GM21825 (cell line): ENCODE results near the gene IL36G.
"Not testable (repeated sequence)": the region's sequence is repeated elsewhere in the genome, so short reads cannot be mapped to it uniquely, and the experiment has no call there.

ENCODE experiments used
- ATAC-seq: cut with Tn5 transposase; IDR thresholded peaks from one replicate; pipeline ENCODE4 v1.9.1; 2021; ENCODE audit warnings: mild to moderate bottlenecking, moderate library complexity; ENCODE audit not compliant: unreplicated experiment

The IL36G gene

DNA sequence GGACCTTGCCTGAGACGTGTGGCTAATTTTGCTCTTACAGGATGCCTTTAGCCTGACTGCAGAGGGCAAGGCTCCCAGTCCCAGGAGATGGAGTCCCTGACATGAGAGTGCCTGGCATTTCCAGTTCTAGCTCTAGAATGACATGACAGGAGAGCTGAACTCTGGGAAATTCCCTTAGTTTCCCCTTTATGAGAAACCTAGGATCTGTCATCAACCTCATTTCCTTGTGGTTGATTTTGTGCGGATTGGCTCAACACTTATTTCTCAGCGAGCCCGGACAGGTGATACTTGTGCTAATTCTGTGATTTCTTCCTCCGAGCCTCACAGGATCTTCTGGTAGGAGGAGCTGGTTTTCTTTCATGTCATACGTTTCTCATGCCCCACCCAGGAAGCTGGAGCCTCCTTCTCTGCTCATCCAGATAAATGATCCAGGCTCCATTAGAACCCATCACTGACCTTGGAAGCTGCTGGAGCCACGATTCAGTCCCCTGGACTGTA, at the start of gene IL36G:
IL36G (plus strand) TSS at position 448 of the 498 bp plus-strand sequence. CDS start 633 bp downstream, outside the sequence.
- ATAC-seq = no peak

- ATAC-seq = no peak
Observed at GRCh38 chr2:112933261-112933660, 44.5 kb upstream of the IL36G start.

DNA sequence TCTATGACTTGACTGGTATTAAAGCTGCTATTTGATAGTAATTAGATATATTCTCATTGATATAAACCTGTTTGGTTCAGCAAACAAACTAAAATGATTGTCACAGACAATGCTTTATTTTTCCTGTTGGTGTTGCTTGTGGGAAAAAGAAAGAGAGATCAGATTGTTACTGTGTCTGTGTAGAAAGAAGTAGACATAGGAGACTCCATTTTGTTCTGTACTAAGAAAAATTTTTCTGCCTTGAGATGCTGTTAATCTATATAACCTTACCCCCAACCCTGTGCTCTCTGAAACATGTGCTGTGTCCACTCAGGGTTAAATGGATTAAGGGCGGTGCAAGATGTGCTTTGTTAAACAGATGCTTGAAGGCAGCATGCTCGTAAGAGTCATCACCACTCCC, 43.7 kb upstream of the IL36G start:
- ATAC-seq = not testable (repeated sequence)

GRCh38 chr2:112936927-112937232, 40.9 kb upstream of the IL36G start:
- ATAC-seq = no peak

GRCh38 chr2:112938904-112939303, 38.9 kb upstream of the IL36G start:
- no peak for ATAC-seq

DNA sequence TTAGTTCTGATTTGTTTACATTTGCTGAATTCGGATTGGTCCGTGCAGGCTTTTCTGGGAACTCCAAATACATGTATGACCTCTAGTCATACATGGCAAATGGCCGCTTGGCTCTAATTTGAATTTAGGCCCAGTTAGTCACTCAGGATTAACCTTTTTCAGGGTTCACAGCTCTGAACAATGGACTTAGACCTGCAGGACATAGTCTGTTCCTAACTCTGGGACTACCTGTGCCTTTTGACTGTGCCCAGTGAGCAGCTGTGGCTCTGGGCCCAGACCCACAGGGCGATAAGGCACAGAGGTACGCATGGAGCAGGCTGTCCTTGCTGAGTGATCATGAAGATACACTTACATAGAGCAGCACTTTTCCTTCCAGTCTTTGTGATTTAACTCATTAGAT, 38.4 kb upstream of the IL36G start:
- no peak for ATAC-seq

DNA sequence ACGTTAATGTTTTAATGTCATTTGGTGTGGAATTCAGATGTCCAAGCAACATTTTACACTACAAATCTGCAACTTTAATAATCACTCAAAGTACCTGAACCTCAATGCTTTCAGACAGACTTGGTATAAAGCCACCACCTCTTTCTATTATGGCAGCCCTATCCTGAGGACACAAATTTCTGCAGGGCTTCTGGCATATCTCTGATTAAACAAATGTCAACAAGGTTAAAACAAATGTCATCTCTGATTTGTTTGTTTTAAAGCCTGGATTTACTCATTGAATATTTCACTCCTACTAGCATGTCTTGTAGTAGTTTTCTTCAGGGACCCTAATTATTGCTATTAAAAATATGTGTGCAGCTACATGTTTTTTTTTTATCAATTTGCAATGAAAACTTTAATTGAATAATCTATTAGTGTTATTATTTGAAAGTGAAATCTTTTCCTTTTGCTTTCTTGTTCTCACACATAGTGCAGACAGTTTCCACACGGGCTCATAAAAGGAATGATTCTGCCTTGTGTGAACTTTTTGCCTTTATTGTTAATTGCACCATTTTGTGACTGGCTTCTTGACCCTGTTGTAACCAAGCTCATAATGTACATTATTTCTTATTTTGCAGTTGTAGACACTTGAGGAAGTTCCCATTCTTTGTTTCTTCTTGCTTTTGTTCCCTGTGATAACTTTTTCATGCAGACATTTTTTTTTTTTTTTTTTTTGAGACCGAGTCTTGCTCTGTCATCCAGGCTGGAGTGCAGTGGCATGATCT, 36.8 kb upstream of the IL36G start:
- ATAC-seq = no peak

- ATAC-seq = peak; percentile 75
Observed at GRCh38 chr2:112941753-112942653, 35.8 kb upstream of the IL36G start.

- no peak for ATAC-seq
Observed at GRCh38 chr2:112942654-112943002, 35.2 kb upstream of the IL36G start.

DNA sequence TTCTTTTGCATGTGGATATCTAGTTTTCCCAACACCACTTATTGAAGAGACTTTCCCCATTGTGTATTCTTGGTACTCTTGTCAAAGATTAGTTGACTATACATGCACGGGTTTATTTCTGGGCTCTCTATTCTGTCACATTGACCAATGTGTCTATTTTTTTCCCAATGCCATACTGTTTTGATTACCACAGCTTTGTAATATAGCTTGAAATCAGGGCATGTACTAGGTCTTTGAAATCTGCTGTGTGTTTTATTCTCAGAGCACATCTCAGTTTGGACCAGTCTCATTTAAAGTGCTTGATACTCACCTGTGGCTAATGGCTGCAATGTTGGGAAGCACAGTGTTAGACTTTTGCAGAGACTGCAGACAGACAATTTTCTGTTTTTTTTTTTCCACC, 32.8 kb upstream of the IL36G start:
- no peak for ATAC-seq

- no peak for ATAC-seq
Observed at GRCh38 chr2:112946086-112946485, 31.7 kb upstream of the IL36G start.

GRCh38 chr2:112947374-112947773, 30.4 kb upstream of the IL36G start:
- no peak for ATAC-seq

- ATAC-seq = no peak
Observed at GRCh38 chr2:112949456-112949855, 28.4 kb upstream of the IL36G start.

- no peak for ATAC-seq
Observed at GRCh38 chr2:112954364-112954763, 23.4 kb upstream of the IL36G start.

- no peak for ATAC-seq
Observed at GRCh38 chr2:112957511-112957910, 20.3 kb upstream of the IL36G start.

DNA sequence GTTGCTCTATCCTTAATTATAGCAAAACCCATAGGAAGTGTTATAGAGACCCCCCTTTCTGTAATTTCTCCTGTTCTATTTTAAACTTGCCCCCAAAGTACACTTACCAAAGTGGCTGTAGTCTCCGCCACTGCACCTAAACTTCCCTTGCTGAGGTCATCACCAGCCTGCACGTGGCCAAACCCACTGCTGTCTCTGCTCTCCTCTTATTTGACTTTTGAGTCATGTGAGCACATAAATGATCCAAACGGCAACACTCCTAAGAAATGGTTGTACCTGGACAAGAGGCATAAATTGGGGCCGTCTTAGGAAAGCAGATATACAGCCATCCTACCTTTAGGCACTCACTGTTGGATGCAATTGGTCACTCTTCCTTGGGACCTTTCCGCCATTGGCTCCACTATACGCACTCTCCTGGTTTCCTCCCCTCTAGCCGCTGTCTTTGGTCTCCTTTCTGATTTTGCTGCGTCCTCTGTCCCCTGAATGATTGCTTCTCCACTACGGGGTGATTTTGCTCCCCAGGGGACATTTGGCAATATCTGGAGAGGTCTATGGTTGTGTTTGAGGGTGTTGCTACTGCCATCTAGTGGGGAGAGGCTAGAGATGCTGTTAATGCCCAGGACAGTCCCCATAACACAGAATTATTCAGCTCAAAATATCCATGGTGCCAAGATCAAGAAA, 19.2 kb upstream of the IL36G start:
- ATAC-seq = peak; percentile 55

GRCh38 chr2:112959109-112959812, 18.5 kb upstream of the IL36G start:
- ATAC-seq = no peak

DNA sequence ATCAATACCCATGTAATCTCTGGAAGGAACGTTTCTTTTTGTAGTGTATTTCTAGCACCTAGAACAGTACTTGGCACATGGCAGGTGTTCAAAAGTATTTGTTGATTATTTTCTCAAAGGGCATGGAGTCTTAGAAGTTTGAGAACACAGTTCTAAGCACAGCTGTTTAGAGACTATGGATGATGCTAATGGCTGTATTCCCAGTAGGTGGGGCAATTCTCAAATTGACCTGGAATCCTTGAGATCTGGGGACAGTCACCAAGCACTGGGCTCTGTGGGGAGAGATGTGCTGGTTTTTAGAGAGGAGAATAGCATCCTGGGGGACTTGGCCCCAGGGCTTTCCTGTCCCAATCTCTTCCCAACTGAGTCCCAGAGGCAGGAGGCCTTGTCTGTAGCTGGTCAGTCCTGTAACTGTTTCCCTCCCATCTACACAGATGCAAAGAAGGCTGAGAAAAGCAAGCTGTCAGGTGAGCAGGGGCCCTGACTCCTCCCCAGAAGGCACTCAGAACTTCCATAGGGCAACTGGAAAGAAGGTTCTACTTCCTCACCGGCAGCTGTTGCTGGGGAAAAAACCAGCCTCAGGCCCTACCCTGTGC, 17.5 kb upstream of the IL36G start:
- ATAC-seq = no peak

GRCh38 chr2:112962308-112963175, 15.3 kb upstream of the IL36G start:
- no peak for ATAC-seq

DNA sequence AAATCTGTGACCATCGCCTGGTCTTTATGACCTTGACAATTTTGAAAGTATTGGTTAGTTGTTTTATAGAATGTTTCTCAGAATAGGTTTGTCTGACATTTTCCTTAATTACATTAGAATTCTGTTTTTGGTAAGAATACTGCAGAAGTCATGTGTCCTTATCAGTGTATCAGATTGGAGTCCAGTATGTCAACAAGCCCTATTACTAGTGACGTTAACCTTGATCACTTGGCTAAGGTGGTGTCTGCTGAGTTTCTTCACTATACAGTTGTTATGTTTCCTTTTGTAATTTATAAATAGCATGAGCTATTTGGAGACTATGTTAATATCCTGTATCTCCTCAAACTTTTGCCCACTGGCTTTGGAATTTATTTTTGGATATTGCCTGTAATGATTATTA, 10.8 kb upstream of the IL36G start:
- no peak for ATAC-seq
